ENCODE results near the gene UNC79. TPM values are rescaled to one million over a fixed set of nuclear protein-coding genes. Genes with fewer than 3 reads are reported as not detected.

Gene UNC79
- total and polyA plus RNA-seq, 10 of the 15 experiments (the other 5 are each of a cell fraction or from before 2014, with no cell fraction given): 0.04 to 0.29 (median 0.14) TPM

DNA sequence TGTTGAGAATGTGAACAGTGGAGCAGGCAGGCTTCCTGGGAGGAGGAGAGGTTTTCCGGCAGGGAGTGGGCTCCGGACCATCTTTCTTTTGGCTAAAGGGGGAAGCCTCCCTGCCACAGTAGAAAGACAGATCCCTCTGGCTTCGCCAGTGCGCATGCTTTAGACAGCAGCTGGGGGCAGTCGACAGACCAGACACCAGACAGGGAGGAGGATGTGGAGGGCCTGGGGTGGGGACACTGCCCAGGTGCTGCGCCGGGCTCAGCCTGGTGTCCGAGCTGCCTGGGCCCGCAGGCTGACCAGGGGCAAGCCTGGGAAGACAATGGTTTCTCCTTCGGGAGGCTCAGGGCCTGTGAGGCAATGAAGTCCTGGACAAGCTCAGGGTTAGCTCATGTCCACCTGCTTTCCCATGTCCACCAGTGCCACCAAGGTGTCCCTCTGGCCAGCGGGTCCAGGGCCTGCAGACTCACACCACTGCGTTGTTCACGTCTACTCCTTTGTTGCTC lies 290.3 kb downstream of the UNC79 start (continued):
- TF ChIP-seq E2F4 (IDR thresholded peaks at IDR 0.05; ENCODE audit: low read depth, low read length): no peak
- TF ChIP-seq SUZ12 (IDR thresholded peaks at IDR 0.05; ENCODE audit: unreplicated experiment): no peak
- TF ChIP-seq, protein P1, sequence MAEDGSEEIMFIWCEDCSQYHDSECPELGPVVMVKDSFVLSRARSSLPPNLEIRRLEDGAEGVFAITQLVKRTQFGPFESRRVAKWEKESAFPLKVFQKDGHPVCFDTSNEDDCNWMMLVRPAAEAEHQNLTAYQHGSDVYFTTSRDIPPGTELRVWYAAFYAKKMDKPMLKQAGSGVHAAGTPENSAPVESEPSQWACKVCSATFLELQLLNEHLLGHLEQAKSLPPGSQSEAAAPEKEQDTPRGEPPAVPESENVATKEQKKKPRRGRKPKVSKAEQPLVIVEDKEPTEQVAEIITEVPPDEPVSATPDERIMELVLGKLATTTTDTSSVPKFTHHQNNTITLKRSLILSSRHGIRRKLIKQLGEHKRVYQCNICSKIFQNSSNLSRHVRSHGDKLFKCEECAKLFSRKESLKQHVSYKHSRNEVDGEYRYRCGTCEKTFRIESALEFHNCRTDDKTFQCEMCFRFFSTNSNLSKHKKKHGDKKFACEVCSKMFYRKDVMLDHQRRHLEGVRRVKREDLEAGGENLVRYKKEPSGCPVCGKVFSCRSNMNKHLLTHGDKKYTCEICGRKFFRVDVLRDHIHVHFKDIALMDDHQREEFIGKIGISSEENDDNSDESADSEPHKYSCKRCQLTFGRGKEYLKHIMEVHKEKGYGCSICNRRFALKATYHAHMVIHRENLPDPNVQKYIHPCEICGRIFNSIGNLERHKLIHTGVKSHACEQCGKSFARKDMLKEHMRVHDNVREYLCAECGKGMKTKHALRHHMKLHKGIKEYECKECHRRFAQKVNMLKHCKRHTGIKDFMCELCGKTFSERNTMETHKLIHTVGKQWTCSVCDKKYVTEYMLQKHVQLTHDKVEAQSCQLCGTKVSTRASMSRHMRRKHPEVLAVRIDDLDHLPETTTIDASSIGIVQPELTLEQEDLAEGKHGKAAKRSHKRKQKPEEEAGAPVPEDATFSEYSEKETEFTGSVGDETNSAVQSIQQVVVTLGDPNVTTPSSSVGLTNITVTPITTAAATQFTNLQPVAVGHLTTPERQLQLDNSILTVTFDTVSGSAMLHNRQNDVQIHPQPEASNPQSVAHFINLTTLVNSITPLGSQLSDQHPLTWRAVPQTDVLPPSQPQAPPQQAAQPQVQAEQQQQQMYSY (CRISPR knock-in tag; IDR thresholded peaks at IDR 0.05): no peak
- TF ChIP-seq CHD4 (IDR thresholded peaks at IDR 0.05): no peak
- TF ChIP-seq JUNB (IDR thresholded peaks at IDR 0.05): no peak
- no peak for TF ChIP-seq SREBF2 (IDR thresholded peaks at IDR 0.05; ENCODE audit: low read length)

DNA sequence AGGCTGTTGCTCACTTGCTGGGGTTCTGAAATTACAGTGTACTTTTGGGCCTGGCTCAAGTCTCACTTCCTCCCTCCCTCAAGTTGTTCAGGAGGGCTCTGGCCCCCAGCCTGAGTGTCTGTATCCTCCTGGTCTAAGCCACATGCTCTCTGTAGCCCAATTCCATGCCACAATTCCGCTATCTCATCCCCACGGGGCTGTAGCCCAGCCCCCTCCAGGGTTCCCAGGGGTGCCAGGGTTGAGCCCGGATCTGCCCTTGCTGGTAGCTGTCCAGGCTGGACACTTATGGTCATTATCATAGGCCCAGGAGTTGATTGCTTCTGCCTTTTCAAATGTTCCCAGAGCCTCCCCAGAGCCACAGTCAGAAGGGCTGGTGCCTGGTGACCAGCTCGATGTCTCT lies 292.3 kb downstream of the UNC79 start:
- Histone ChIP-seq H2AFZ (ENCODE audit: control insufficient read depth, low read depth, low read length) (no peak overlapping the region), H3K27me3 (replicated peaks in 1 of 2; ENCODE audit: control insufficient read depth in 2 of 2, insufficient read depth in 2 of 2, low read length in 1 of 2) (peaks cover 0 to 2% of the 10 kb centered on the region in 2 experiments; a peak in 1 of 4 replicates), H3K9me3 (replicated peaks; ENCODE audit: control insufficient read depth, insufficient read depth, low read length) (no peaks in the 10 kb centered on the region), H3K4me2 (ENCODE audit: control insufficient read depth, insufficient read depth) (no peak overlapping the region), H3K4me3 (no peak overlapping the region), H3K79me2 (ENCODE audit: control insufficient read depth, insufficient read depth, low read length) (no peaks in the 10 kb centered on the region), H3K27ac (ENCODE audit: control insufficient read depth, insufficient read depth) (no peak overlapping the region), H3K36me3 (ENCODE audit: control insufficient read depth in 2 of 2, insufficient read depth in 2 of 2, low read length in 1 of 2) (no peaks in the 10 kb centered on the region), H3K9ac (ENCODE audit: control insufficient read depth, insufficient read depth, low read length) (no peak overlapping the region), H4K20me1 (ENCODE audit: control insufficient read depth, insufficient read depth) (no peaks in the 10 kb centered on the region), H3K4me1 (ENCODE audit: control insufficient read depth, insufficient read depth, low read length) (no peaks in the 10 kb centered on the region)
- WGBS (ENCODE audit: insufficient coverage, insufficient replicate concordance, low lambda C conversion rate, missing lambda C conversion rate): 41% methylated on average over 4 of the region's 4 CpGs
- CTCF ChIA-PET: interaction anchor here (1.0 to 1.2 kb wide), 2 partner anchors 172 to 410 kb away, joined by 3 to 4 read pairs; no protein-coding TSS in a partner anchor
- BruUV-seq (replicated peaks): no TSS peak
- in situ Hi-C loops (cut with MboI) (no loop called here), intact Hi-C loops (cut with micrococcal nuclease; ENCODE audit: unreplicated experiment) (no loop called here)
- no peak for TF ChIP-seq KAT2A (conservative IDR thresholded peaks at IDR 0.05; ENCODE audit: control insufficient read depth, low read depth, low read length)
- no peak for TF ChIP-seq ZNF24 (IDR thresholded peaks at IDR 0.05)
- TF ChIP-seq PAX8 (IDR thresholded peaks at IDR 0.05): no peak
- TF ChIP-seq MEF2A (IDR thresholded peaks at IDR 0.05; ENCODE audit: insufficient read depth, low read depth, low read length): no peak
- no peak for TF ChIP-seq SMAD5 (IDR thresholded peaks at IDR 0.05; ENCODE audit: low read depth)
- DNase-seq (ENCODE audit: low read depth, low spot score): no peak
- RAD21 ChIA-PET (ENCODE audit: unreplicated experiment): no interaction called here
- no peak for ATAC-seq
- FAIRE-seq: no peak
- SMC1A ChIA-PET (ENCODE audit: uncharacterized antibody, unreplicated experiment): no interaction called here
- POLR2A ChIA-PET: no interaction called here
